Upper lobe of right lung (tissue), 1 donor: ENCODE results near the gene MPRIP. TPM values are rescaled to one million over a fixed set of nuclear protein-coding genes. Genes with fewer than 3 reads are reported as not detected.

ENCODE experiments used
- ATAC-seq: fragments of 200-7000 bp; cut with Tn5 transposase; one replicate; pipeline ENCODE4 v1.9.1; 2020; ENCODE audit warnings: mild to moderate bottlenecking, moderate library complexity
- DNase-seq: peaks from one replicate; pipeline ENCODE4 v3.0.0-alpha.2; 2020
- H3K27ac ChIP-seq: fragments of 200-600 bp; one replicate; pipeline ENCODE4 v1.8.0; 2022
- H3K27me3 ChIP-seq: fragments of 200-600 bp; one replicate; pipeline ENCODE4 v1.8.0; 2022; ENCODE audit warnings: mild to moderate bottlenecking
- H3K36me3 ChIP-seq: fragments of 200-600 bp; one replicate; pipeline ENCODE4 v1.8.0; 2022
- H3K4me1 ChIP-seq: fragments of 200-600 bp; one replicate; pipeline ENCODE4 v1.8.0; 2022
- H3K4me3 ChIP-seq: fragments of 200-600 bp; one replicate; pipeline ENCODE4 v1.8.0; 2022; ENCODE audit warnings: mild to moderate bottlenecking
- H3K9me3 ChIP-seq: fragments of 200-600 bp; one replicate; pipeline ENCODE4 v1.8.0; 2022
- intact Hi-C: fragments of 100-400 bp; cut with DNase I; formaldehyde crosslinking; loops from one replicate; pipeline ENCODE4 v1.11.0; 2022
- total RNA-seq: library from RNA; stranded (reverse); fragmentation: NEBNext Ultra II Directional; extraction: Animal tissue kit (Norgen Biotek cat#: 25700); gene quantifications from one replicate; pipeline ENCODE4 v1.2.1, GENCODE V29; 2021
- TF ChIP-seq, protein P1 (sequence below): fragments of 200-600 bp; IDR thresholded peaks from one replicate; pipeline ENCODE4 v1.8.0; 2022; ENCODE audit warnings: antibody characterized with exemption
- donor health status: DM: no; HTN: yes; CAD: no; lungs with severe emphysema.

The MPRIP gene
- total RNA-seq, 1 donor from 2014 or later: 333 TPM

DNA sequence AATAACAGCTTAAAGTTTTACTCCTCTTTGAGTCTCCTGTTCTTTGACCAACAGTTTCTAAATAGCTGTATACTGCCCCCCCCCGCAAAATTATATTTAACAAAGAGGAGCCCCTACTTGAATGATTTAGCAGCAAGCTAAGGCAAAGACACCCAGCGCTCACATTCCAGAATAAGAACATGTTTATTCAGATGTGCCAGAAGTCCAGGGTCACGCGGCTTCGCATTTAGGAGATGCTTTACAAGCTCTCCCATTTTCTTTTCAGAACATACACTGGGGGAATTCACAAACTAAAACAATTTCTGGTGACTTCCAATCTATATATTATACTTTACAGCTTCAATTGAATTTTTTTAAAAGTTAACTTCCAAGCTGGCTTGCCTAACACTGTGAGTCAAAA lies 158.6 kb downstream of the MPRIP start:
- intact Hi-C loops: no loop called here
- H3K4me1 ChIP-seq: peaks cover 31% of the 10 kb centered on the region
- no peak for DNase-seq
- H3K36me3 ChIP-seq: peaks cover 10% of the 10 kb centered on the region
- H3K9me3 ChIP-seq: no peaks in the 10 kb centered on the region
- ATAC-seq: no peak
- TF ChIP-seq, protein P1, sequence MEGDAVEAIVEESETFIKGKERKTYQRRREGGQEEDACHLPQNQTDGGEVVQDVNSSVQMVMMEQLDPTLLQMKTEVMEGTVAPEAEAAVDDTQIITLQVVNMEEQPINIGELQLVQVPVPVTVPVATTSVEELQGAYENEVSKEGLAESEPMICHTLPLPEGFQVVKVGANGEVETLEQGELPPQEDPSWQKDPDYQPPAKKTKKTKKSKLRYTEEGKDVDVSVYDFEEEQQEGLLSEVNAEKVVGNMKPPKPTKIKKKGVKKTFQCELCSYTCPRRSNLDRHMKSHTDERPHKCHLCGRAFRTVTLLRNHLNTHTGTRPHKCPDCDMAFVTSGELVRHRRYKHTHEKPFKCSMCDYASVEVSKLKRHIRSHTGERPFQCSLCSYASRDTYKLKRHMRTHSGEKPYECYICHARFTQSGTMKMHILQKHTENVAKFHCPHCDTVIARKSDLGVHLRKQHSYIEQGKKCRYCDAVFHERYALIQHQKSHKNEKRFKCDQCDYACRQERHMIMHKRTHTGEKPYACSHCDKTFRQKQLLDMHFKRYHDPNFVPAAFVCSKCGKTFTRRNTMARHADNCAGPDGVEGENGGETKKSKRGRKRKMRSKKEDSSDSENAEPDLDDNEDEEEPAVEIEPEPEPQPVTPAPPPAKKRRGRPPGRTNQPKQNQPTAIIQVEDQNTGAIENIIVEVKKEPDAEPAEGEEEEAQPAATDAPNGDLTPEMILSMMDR: no peak
- peak overlapping the region; percentile 36 for H3K27ac ChIP-seq
- no peak overlapping the region for H3K4me3 ChIP-seq
- H3K27me3 ChIP-seq: no peaks in the 10 kb centered on the region

DNA sequence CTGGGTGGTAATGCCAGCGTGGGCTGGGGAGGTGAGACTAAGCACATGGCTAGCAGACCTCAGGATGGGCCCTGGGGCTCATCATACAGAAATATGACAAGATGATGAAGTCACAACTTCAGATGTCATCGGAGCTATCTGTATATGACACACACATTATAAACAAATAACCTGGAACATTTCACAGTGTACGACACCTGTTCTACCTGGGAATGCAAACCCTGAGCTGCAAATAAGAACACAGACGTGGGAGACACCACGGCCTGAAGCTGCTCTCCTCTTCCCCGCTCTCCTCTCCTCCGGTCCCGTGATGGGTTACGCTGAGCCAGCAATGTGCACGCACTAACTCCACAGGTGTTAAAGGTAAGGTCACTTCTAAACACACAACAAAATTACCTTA lies 159.0 kb downstream of the MPRIP start:
- TF ChIP-seq, protein P1: no peak
- peaks cover 33% of the 10 kb centered on the region for H3K4me1 ChIP-seq
- peak overlapping the region; percentile 19 for H3K27ac ChIP-seq
- H3K4me3 ChIP-seq: no peak overlapping the region
- no peak for DNase-seq
- H3K9me3 ChIP-seq: no peaks in the 10 kb centered on the region
- intact Hi-C loops: no loop called here
- ATAC-seq: no peak
- H3K36me3 ChIP-seq: peaks cover 10% of the 10 kb centered on the region
- no peaks in the 10 kb centered on the region for H3K27me3 ChIP-seq

DNA sequence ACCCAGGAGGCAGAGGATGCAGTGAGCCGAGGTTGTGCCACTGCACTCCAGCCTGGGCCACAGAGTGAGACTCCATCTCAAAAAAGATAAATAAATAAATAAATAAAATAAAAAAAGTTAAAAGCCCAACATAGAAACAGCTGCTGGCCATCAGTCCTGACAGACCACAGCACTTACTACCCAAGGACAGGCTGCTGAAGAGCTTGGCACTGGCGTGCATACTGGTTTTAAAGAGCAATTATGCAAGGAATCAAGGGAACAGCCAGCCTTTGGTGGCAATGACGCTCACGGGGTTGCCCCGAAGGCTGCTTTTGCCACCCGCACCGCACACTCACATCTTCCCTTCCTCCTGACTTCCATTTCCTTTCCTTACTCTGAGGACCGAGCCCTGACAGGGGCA lies 159.7 kb downstream of the MPRIP start:
- peaks cover 33% of the 10 kb centered on the region for H3K4me1 ChIP-seq
- TF ChIP-seq, protein P1: no peak
- H3K27ac ChIP-seq: no peak overlapping the region

DNA sequence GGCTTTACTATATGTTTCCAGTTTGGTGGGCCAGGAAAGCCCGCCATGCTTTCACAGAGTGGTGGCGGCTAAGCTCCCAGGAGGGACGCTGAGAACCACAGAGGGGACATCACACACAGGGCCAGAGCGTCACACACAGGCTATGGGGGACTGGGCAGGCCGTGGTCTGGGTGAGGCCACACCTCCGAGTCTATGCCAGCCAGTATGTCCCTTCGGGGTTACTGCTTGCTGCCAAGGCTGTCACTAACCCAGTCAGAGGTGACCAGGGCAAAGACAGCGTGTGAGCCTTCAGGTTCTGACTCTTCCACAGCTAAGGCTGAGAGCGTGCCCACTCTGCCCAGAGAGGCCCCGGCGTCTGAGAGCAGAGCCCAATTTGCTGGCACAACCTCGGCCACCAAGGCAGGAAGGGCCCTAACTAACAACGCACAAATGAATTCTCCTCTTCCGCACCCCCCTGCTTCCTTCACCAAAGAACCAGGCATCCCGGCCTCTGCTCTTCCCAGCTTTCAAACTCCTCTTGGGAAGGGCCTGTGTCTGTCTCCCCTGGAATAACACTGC lies 161.0 kb downstream of the MPRIP start:
- H3K4me3 ChIP-seq: no peak overlapping the region
- no peaks in the 10 kb centered on the region for H3K9me3 ChIP-seq
- TF ChIP-seq, protein P1: no peak
- no peak overlapping the region for H3K27ac ChIP-seq
- no peaks in the 10 kb centered on the region for H3K27me3 ChIP-seq
- no peak for ATAC-seq
- H3K4me1 ChIP-seq: peaks cover 33% of the 10 kb centered on the region
- peaks cover 10% of the 10 kb centered on the region for H3K36me3 ChIP-seq
- intact Hi-C loops: no loop called here
- DNase-seq: no peak

More for the DNA sequence above, 159.7 kb downstream of the MPRIP start:
- intact Hi-C loops: no loop called here
- DNase-seq: no peak
- ATAC-seq: no peak
- Histone ChIP-seq H3K27me3 (no peaks in the 10 kb centered on the region), H3K36me3 (peaks cover 10% of the 10 kb centered on the region), H3K4me3 (no peak overlapping the region), H3K9me3 (no peaks in the 10 kb centered on the region)

DNA sequence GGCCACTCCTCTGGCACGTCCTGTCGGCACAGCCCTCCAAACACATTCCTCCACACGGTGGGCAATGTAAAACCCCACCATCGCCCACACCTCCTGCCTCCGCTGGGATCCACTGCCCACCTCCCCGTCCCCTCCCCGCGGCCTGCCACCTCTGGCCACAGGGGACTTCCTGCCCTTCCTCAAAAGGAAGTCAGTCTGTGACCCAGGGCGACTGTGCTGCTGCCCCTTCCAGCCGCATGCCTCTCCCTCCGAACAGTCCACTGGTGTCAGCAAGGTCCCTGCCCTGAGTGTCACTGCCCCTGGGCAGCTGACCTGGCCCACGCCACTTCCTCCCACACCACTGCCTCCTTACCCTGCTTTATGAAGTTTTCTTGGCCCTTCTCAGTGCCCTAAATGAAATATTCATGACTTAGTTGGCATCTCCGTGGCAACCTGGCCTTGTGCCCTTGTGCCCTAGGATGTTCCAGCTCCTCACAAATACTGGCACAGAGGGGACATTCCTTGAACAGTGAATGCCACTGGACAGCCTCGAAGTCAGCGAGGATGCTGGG lies 161.9 kb downstream of the MPRIP start:
- peaks cover 10% of the 10 kb centered on the region for H3K36me3 ChIP-seq
- H3K9me3 ChIP-seq: no peaks in the 10 kb centered on the region
- intact Hi-C loops: no loop called here
- H3K27ac ChIP-seq: no peak overlapping the region
- TF ChIP-seq, protein P1: no peak
- H3K4me1 ChIP-seq: peaks cover 33% of the 10 kb centered on the region
- no peaks in the 10 kb centered on the region for H3K27me3 ChIP-seq
- no peak overlapping the region for H3K4me3 ChIP-seq
- ATAC-seq (no peak), DNase-seq (no peak)
